Uterus (tissue), 4 donors: Measurements from ENCODE around the gene KCNG2. TPM values are rescaled to one million over a fixed set of nuclear protein-coding genes. Genes with fewer than 3 reads are reported as not detected.

Source experiments
- DNase-seq, 2 donors: peaks; one replicate each; pipeline ENCODE4 v3.0.0-alpha.2; 2019 to 2020
- H3K27ac ChIP-seq, 2 donors: fragments of 200-600 bp; sonication (generic); 1 replicate in 1 of 2; 2 replicates in 1 of 2; pipeline ENCODE4 v1.5.1; 2016 to 2018
- H3K27me3 ChIP-seq, 2 donors: fragments of 200-600 bp; sonication (generic); one replicate each; pipeline ENCODE4 v1.5.1; 2018 to 2019; ENCODE audit warnings: control low read depth in 1 of 2
- H3K36me3 ChIP-seq, 2 donors: fragments of 200-600 bp; sonication (generic); one replicate each; pipeline ENCODE4 v1.5.1; 2019; ENCODE audit warnings: control low read depth in 1 of 2
- H3K4me1 ChIP-seq, 2 donors: fragments of 200-600 bp; sonication (generic); one replicate each; pipeline ENCODE4 v1.5.1; 2018 to 2019; ENCODE audit warnings: control low read depth in 1 of 2
- H3K4me3 ChIP-seq, 2 donors: fragments of 200-600 bp; sonication (generic); 1 replicate in 1 of 2; 2 replicates in 1 of 2; pipeline ENCODE4 v1.5.1; 2018 to 2019; ENCODE audit warnings: mild to moderate bottlenecking in 1 of 2
- H3K9me3 ChIP-seq, 2 donors: fragments of 200-600 bp; sonication (generic); one replicate each; pipeline ENCODE4 v1.5.1; 2019; ENCODE audit warnings: control low read depth in 1 of 2
- POLR2A ChIP-seq, 2 donors: fragments of 450-650 bp; IDR thresholded peaks; one replicate each; pipeline ENCODE4 v1.6.1; 2016; ENCODE audit warnings: antibody characterized with exemption in 2 of 2, mild to moderate bottlenecking in 1 of 2, moderate library complexity in 1 of 2
- intact Hi-C: fragments of 100-400 bp; cut with DNase I; formaldehyde crosslinking; loops from one replicate; pipeline ENCODE4 v1.15.1; 2023; ENCODE audit warnings: low total_unique reads
- total RNA-seq, 4 donors: library from RNA; depleted of rRNA in 3 of 4; stranded (reverse); fragments of >200 nt in 3 of 4; gene quantifications; one replicate each; pipeline versions ENCODE4 v1.1.0 to v1.2.4, GENCODE V29; 2014 to 2023
- TF ChIP-seq, protein P1 (sequence below), 4 experiments: fragments of 200-600 bp in 2 of 4; fragments of 450-650 bp in 2 of 4; sonication (generic) in 2 of 4; IDR thresholded peaks; one replicate each; pipeline ENCODE4 v1.5.1; 2016 to 2019; ENCODE audit warnings: antibody characterized with exemption in 4 of 4, mild to moderate bottlenecking in 2 of 4, moderate library complexity in 1 of 4
- donor health status: DM: yes; HTN: yes; CAD: no.

The KCNG2 gene
- total RNA-seq, 4 donors from 2014 or later = 0.59 TPM; not detected in 3

DNA sequence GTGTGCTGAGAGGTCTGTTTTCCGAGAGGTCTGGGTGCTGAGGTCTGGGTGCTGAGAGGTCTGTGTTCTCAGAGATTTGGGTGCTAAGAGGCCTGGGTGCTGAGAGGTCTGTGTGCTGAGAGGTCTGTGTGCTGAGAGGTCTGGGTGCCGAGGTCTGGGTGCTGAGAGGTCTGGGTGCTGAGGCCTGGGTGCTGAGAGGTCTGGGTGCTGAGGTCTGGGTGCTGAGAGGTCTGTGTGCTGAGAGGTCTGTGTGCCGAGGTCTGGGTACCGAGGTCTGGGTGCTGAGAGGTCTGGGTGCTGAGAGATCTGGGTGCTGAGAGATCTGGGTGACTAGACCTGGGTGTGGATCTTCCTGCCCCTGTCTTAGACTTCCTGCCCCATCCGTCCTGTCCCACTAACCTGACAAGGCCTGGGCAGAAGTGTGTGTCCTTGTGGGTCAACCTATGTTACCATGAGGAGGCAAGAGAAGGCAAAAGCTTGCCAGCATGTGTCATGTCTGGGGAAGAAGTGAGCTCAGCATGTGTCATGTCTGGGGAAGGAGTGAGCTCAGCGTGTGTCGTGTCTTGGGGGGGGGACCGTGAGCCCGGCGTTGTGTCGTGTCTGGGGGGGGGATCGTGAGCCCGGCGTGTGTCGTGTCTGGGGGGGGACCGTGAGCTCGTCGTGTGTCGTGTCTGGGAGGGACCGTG, 69.3 kb downstream of the KCNG2 start:
- Histone ChIP-seq H3K27ac (no peak overlapping the region), H3K4me1 (no peaks in the 10 kb centered on the region), H3K4me3 (no peak overlapping the region), H3K27me3 (no peaks in the 10 kb centered on the region), H3K36me3 (no peaks in the 10 kb centered on the region), H3K9me3 (no peaks in the 10 kb centered on the region)
- intact Hi-C loops = no loop called here
- DNase-seq = no peak
- TF ChIP-seq, protein P1, sequence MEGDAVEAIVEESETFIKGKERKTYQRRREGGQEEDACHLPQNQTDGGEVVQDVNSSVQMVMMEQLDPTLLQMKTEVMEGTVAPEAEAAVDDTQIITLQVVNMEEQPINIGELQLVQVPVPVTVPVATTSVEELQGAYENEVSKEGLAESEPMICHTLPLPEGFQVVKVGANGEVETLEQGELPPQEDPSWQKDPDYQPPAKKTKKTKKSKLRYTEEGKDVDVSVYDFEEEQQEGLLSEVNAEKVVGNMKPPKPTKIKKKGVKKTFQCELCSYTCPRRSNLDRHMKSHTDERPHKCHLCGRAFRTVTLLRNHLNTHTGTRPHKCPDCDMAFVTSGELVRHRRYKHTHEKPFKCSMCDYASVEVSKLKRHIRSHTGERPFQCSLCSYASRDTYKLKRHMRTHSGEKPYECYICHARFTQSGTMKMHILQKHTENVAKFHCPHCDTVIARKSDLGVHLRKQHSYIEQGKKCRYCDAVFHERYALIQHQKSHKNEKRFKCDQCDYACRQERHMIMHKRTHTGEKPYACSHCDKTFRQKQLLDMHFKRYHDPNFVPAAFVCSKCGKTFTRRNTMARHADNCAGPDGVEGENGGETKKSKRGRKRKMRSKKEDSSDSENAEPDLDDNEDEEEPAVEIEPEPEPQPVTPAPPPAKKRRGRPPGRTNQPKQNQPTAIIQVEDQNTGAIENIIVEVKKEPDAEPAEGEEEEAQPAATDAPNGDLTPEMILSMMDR (IDR thresholded peaks at IDR 0.05) = no peak
- TF ChIP-seq POLR2A (IDR thresholded peaks at IDR 0.05) = no peak

DNA sequence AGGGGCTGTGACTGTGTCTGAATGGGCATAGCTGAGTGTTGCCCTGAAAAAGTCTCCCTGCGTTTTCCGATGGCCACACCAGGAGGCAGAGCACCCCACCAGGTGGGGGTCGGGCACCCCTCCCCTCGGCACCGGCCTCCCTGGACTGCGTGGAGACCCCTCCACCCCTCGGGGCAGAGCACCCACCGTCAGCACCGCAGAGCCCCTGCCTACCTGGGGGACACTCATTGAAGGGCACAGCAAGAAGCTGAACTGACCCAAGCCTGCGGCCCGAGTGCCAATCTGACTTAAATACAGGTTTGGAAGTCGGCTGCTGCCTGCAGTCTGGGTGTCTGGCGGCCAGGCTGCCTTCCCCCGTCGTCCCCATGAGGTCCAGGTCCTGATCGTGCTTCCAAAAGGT, 69.9 kb downstream of the KCNG2 start:
- no peaks in the 10 kb centered on the region for H3K4me1 ChIP-seq
- DNase-seq = no peak
- H3K9me3 ChIP-seq = no peaks in the 10 kb centered on the region
- intact Hi-C loops = no loop called here
- H3K36me3 ChIP-seq = no peaks in the 10 kb centered on the region
- no peak overlapping the region for H3K4me3 ChIP-seq
- no peak for TF ChIP-seq POLR2A (IDR thresholded peaks at IDR 0.05)
- no peak overlapping the region for H3K27ac ChIP-seq
- H3K27me3 ChIP-seq = no peaks in the 10 kb centered on the region

DNA sequence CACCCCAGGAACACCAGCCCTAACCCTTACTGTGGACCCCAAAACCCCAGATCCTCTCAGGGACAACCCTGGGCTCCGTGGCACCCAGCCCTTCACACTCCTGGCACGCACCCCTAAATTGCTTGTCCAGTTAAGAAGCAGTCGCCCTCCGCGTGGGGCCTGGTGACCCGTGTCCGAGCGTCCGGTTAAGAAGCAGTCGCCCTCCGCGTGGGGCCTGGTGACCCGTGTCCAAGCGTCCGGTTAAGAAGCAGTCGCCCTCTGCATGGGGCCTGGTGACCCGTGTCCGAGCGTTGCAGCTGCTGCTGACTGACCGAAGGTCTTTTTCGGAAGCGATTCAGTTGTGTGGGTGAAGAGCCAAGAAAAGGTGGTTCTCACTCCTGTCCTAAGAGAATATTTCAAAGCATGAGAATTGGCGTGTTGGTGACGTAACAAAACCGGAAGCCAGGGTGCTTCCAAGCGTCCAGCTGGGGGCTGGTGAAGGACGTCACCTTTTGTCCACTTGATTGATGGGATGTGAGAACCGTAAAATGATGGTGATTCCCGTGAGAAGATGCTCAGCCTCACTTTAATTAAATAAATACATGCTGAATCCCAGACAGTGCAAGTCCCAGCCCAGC, 70.5 kb downstream of the KCNG2 start:
- no peak for DNase-seq
- TF ChIP-seq POLR2A (IDR thresholded peaks at IDR 0.05) = no peak
- TF ChIP-seq, protein P1 (IDR thresholded peaks at IDR 0.05) = no peak
- Histone ChIP-seq H3K27ac (no peak overlapping the region), H3K27me3 (no peaks in the 10 kb centered on the region), H3K4me1 (no peaks in the 10 kb centered on the region), H3K4me3 (no peak overlapping the region), H3K36me3 (no peaks in the 10 kb centered on the region), H3K9me3 (no peaks in the 10 kb centered on the region)
- intact Hi-C loops = no loop called here

DNA sequence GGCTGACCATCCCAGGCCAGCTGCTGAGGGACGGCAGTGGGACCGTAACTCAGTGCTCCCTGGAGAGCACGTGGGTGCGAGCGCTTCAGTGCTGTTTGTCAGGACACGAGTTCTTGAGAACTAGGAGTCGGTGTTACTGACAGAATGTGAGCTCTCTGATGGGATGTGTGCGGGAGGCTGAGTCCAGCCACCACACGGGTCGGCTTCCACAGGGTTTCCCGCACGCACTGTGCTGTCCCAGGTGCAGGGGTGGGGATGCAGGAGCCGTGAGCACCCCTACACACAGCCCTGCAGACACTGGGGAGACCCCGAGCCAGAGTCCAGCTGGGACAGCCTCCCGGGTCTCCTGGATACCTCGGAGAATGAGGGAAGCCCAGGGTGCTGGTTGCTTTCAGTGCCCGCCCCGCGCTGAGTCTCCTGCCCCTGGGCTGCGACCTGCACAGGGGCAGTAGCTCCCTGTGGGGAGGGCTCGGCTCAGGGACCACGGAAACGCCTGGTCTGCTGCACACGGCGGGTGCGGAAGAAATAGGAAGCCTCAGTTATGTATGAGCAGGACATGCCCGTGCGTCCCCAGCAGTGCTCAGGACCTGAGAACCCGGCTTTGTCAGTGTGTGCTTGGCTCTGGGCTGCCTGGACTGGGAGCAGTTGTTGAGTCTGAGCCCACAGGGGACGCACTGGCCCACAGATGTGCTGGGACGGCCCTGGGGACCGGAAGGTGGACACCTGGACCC, 71.2 kb downstream of the KCNG2 start:
- TF ChIP-seq POLR2A (IDR thresholded peaks at IDR 0.05) = no peak
- TF ChIP-seq, protein P1 (IDR thresholded peaks at IDR 0.05) = no peak
- intact Hi-C loops = no loop called here

DNA sequence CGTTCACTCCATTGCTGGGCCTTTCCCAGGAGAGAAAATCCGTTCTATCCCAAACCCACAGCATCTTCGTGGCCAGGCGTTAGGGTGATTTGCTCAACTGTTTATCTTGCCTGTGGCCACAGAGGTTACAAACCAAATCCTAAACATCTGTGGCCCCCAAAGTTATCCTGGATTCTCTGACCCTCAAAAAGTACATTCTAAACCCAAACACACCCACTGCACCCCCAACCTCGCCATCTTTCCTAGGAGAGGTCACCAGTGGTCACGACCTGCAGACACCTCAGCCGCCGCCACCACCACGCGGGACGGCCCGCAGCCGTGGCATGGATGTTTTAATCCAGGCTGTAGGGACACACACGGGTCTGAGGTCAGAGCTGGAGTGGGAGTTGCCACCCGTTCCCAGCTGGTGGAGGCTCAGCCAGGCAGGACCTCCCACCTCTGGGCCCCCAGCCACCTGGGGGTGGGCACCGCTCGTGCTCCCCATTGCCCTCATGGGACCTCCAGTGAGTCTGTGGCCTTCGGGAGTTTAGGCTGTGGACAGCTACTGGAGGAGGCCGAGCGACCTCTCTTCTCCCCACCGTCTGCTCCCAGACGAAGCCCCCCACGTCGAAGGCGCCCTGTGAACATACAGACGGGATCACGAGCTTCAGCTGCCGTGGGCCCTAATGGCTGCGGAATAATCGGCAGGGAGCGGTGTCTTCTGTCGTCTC, 72.0 kb downstream of the KCNG2 start:
- no peak overlapping the region for H3K4me3 ChIP-seq
- no peaks in the 10 kb centered on the region for H3K4me1 ChIP-seq
- intact Hi-C loops = no loop called here
- H3K27ac ChIP-seq = no peak overlapping the region
- no peaks in the 10 kb centered on the region for H3K9me3 ChIP-seq
- H3K27me3 ChIP-seq = no peaks in the 10 kb centered on the region
- TF ChIP-seq POLR2A (IDR thresholded peaks at IDR 0.05) = no peak
- TF ChIP-seq, protein P1 (IDR thresholded peaks at IDR 0.05) = no peak
- H3K36me3 ChIP-seq = no peaks in the 10 kb centered on the region
- no peak for DNase-seq

More for the DNA sequence above, 71.2 kb downstream of the KCNG2 start:
- no peak for DNase-seq
- Histone ChIP-seq H3K36me3 (no peaks in the 10 kb centered on the region), H3K4me3 (no peak overlapping the region), H3K9me3 (no peaks in the 10 kb centered on the region), H3K27ac (no peak overlapping the region), H3K4me1 (no peaks in the 10 kb centered on the region), H3K27me3 (no peaks in the 10 kb centered on the region)
